T-cell (primary cell): ENCODE results near the gene MYRFL. TPM values are rescaled to one million over a fixed set of nuclear protein-coding genes. Genes with fewer than 3 reads are reported as not detected.

Source experiments
- ATAC-seq, 4 experiments: fragments of 200-7000 bp in 3 of 4; fragments of 150-1000 bp in 1 of 4; cut with Tn5 transposase; replicated peaks in 1 of 4; 1 replicate in 3 of 4; 2 replicates in 1 of 4; pipeline ENCODE4 v1.10.0; 2021; ENCODE audit warnings: moderate library complexity in 3 of 4, mild to moderate bottlenecking in 2 of 4, moderate number of reproducible peaks in 1 of 4
- CTCF ChIA-PET, 2 donors: fragments of 300-600 bp; sonication (Branson Sonifier 250); formaldehyde crosslinking; loops; one replicate each; lab custom pipeline; 2022; ENCODE audit warnings: antibody characterized with exemption in 2 of 2; lab: Charles Lee
- POLR2A ChIA-PET, 2 donors: fragments of 300-600 bp; sonication (Branson Sonifier 250); formaldehyde crosslinking; loops; one replicate each; lab custom pipeline; 2022; ENCODE audit warnings: antibody characterized with exemption in 2 of 2; lab: Charles Lee
- DNase-seq, 35 experiments: peaks; one replicate each; pipeline versions ENCODE4 v3.0.0 to v3.0.0-alpha.2; 2013 to 2023
- H3K27ac ChIP-seq: one replicate; pipeline ENCODE4 v1.5.1; 2013; ENCODE audit warnings: low read length
- H3K27me3 ChIP-seq, 2 experiments: replicated peaks in 1 of 2; 1 replicate in 1 of 2; 2 replicates in 1 of 2; pipeline versions ENCODE4 v1.6.1 to v1.7.0; 2013; ENCODE audit warnings: low read length in 1 of 2, mixed read lengths in 1 of 2; ENCODE audit not compliant: control insufficient read depth in 2 of 2, insufficient read depth in 2 of 2; ENCODE audit errors: extremely low read depth in 1 of 2
- H3K36me3 ChIP-seq, 2 donors: 1 replicate in 1 of 2; 2 replicates in 1 of 2; pipeline versions ENCODE4 v1.6.1 to v1.7.0; 2013; ENCODE audit warnings: low read length in 1 of 2; ENCODE audit not compliant: control insufficient read depth in 2 of 2, insufficient read depth in 1 of 2; ENCODE audit errors: extremely low read depth in 1 of 2
- H3K4me1 ChIP-seq, 2 experiments: 1 replicate in 1 of 2; 2 replicates in 1 of 2; pipeline versions ENCODE4 v1.6.1 to v1.7.0; 2013; ENCODE audit warnings: low read length in 2 of 2, mixed read lengths in 1 of 2; ENCODE audit not compliant: insufficient read depth in 2 of 2, control insufficient read depth in 1 of 2; ENCODE audit errors: extremely low read depth in 1 of 2
- H3K4me3 ChIP-seq, 2 donors: 1 replicate in 1 of 2; 2 replicates in 1 of 2; pipeline versions ENCODE4 v1.5.1 to v1.7.0; 2013; ENCODE audit warnings: mild to moderate bottlenecking in 2 of 2, low read length in 1 of 2, moderate library complexity in 1 of 2; ENCODE audit not compliant: control insufficient read depth in 1 of 2; ENCODE audit errors: extremely low read depth in 1 of 2
- H3K9me3 ChIP-seq: 2 replicates; pipeline ENCODE4 v1.7.0; 2013
- H3K27ac Mint-ChIP-seq, 2 donors: one replicate each; pipeline ENCODE4 v1.8.0; 2020 to 2021; ENCODE audit warnings: mild to moderate bottlenecking in 2 of 2, mixed read lengths in 2 of 2
- H3K27me3 Mint-ChIP-seq, 2 donors: one replicate each; pipeline ENCODE4 v1.8.0; 2021 to 2022; ENCODE audit warnings: mixed read lengths in 2 of 2
- H3K36me3 Mint-ChIP-seq: one replicate; pipeline ENCODE4 v1.8.0; 2021; ENCODE audit warnings: mixed read lengths
- H3K4me1 Mint-ChIP-seq, 3 donors: one replicate each; pipeline ENCODE4 v1.8.0; 2020 to 2022; ENCODE audit warnings: mixed read lengths in 3 of 3, mild to moderate bottlenecking in 1 of 3
- H3K4me3 Mint-ChIP-seq, 3 donors: one replicate each; pipeline ENCODE4 v1.8.0; 2020 to 2022; ENCODE audit warnings: mild to moderate bottlenecking in 3 of 3, mixed read lengths in 3 of 3, moderate library complexity in 3 of 3
- H3K9me3 Mint-ChIP-seq, 3 donors: one replicate each; pipeline ENCODE4 v1.8.0; 2020 to 2022; ENCODE audit warnings: mixed read lengths in 3 of 3
- WGBS: methylation state at CpG from one replicate; pipeline ENCODE4 v1.1.5; 2013; ENCODE audit warnings: missing lambda C conversion rate; ENCODE audit not compliant: insufficient coverage; 5-methylcytosine and 5-hydroxymethylcytosine counted together
- total RNA-seq, 35 experiments: library from RNA in 6 of 35; stranded (reverse) in 6 of 35; fragments of 120-200 nt in 1 of 35; gene quantifications; one replicate each; pipeline versions ENCODE4 v1.2.1 to v1.2.4 and lab custom pipeline; 2013 to 2026

The MYRFL gene
- total RNA-seq, 5 donors from 2014 or later (not counting 1 experiment from before 2014, with no cell fraction given), result not detected

DNA sequence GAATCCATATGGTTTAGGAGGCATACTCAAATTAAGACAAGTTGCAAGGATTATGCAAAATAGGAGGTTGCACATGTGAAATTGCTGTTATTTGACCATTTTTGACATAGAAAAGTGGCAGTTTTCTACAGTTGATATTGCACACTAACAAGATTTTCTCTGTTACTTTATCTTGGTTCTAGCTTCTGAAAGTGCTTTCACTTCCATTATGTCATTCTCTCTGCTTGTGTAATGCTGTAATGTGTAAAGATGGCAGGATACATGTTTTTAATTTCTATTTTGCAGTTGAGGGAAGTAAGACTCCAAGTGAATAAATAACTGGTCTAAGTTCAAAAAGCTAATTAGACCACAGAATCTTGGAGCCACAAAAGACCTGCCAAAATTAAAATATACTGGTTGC lies 60.6 kb downstream of the MYRFL start:
- ATAC-seq, result no peak
- H3K4me1 ChIP-seq, result no peaks in the 10 kb centered on the region
- no peaks in the 10 kb centered on the region for H3K36me3 ChIP-seq
- H3K27me3 ChIP-seq, result peaks cover 0 to 3% of the 10 kb centered on the region in 2 experiments
- H3K4me3 Mint-ChIP-seq, result no peak overlapping the region
- no peak overlapping the region for H3K27ac Mint-ChIP-seq
- no peaks in the 10 kb centered on the region for H3K9me3 ChIP-seq
- no peak overlapping the region for H3K27ac ChIP-seq
- ChIA-PET CTCF (interaction anchor here in 1 of 2 donors (1.7 kb wide), 1 partner anchor 691 kb away, joined by 9 read pairs; no protein-coding TSS in a partner anchor), POLR2A (no interaction called here)
- no peak overlapping the region for H3K4me3 ChIP-seq
- no peaks in the 10 kb centered on the region for H3K4me1 Mint-ChIP-seq
- H3K36me3 Mint-ChIP-seq, result no peaks in the 10 kb centered on the region
- no peak for DNase-seq
- no peaks in the 10 kb centered on the region for H3K9me3 Mint-ChIP-seq
- no peaks in the 10 kb centered on the region for H3K27me3 Mint-ChIP-seq

DNA sequence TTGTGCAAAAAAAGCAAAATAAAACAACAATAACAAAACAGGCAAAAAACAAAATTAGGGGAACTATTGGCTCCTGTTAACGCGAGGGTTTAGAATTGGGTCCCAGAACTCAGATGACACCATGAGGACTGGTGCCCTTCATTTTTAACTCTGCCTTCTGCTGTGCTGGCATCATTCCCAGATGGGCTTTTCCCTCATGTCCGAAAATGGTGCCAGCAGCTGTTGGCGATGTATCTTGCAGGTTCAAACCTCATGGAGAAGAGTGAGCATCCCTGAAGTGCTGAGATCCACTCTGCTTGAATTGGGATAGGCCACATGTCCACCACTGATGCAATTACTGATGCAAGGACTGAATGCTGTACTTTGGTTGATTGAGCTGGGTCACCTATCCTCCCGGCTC lies 61.1 kb downstream of the MYRFL start:
- no peaks in the 10 kb centered on the region for H3K9me3 ChIP-seq
- no peak overlapping the region for H3K27ac ChIP-seq
- Mint-ChIP-seq H3K27ac (no peak overlapping the region), H3K4me3 (no peak overlapping the region), H3K9me3 (no peaks in the 10 kb centered on the region), H3K4me1 (no peaks in the 10 kb centered on the region), H3K27me3 (no peaks in the 10 kb centered on the region), H3K36me3 (no peaks in the 10 kb centered on the region)
- no peak overlapping the region for H3K4me3 ChIP-seq
- H3K4me1 ChIP-seq, result no peaks in the 10 kb centered on the region
- ChIA-PET CTCF (no interaction called here), POLR2A (no interaction called here)
- H3K36me3 ChIP-seq, result no peaks in the 10 kb centered on the region
- no peak for DNase-seq
- WGBS, result 91% methylated on average over 4 of the region's 5 CpGs
- H3K27me3 ChIP-seq, result peaks cover 0 to 3% of the 10 kb centered on the region in 2 experiments
- no peak for ATAC-seq

DNA sequence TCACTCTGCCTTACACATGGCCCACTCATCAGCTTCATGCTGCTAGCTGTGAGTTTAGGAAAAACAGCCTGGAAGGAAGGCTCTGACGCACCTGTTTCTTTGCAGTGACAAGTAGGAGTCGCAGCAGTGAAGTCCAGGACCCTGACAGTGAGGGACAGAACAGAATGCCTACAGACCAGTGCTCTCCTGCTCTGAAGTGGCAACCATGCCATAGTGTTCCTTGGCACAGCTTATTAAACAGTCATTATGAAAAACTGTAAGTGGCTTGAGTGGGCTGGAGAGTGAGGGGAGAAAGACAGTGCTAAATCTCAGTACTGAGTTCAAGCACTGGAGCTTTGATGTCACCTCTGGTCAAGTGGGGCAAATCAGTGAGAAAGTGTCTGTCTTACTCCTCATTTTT lies 61.7 kb downstream of the MYRFL start:
- WGBS, result 89% methylated on average over 2 of the region's 2 CpGs
- Mint-ChIP-seq H3K27ac (no peak overlapping the region), H3K36me3 (no peaks in the 10 kb centered on the region), H3K4me3 (no peak overlapping the region), H3K9me3 (no peaks in the 10 kb centered on the region), H3K27me3 (no peaks in the 10 kb centered on the region), H3K4me1 (no peaks in the 10 kb centered on the region)
- H3K27ac ChIP-seq, result no peak overlapping the region
- H3K36me3 ChIP-seq, result no peaks in the 10 kb centered on the region
- no peak overlapping the region for H3K4me3 ChIP-seq
- POLR2A ChIA-PET, result no interaction called here
- no peaks in the 10 kb centered on the region for H3K4me1 ChIP-seq
- ATAC-seq (no peak), DNase-seq (no peak)
- CTCF ChIA-PET, result interaction anchor here in 1 of 2 donors (0.8 kb wide), 1 partner anchor 692 kb away, joined by 3 read pairs; no protein-coding TSS in a partner anchor
- peaks cover 0 to 3% of the 10 kb centered on the region in 2 experiments for H3K27me3 ChIP-seq
- H3K9me3 ChIP-seq, result no peaks in the 10 kb centered on the region

DNA sequence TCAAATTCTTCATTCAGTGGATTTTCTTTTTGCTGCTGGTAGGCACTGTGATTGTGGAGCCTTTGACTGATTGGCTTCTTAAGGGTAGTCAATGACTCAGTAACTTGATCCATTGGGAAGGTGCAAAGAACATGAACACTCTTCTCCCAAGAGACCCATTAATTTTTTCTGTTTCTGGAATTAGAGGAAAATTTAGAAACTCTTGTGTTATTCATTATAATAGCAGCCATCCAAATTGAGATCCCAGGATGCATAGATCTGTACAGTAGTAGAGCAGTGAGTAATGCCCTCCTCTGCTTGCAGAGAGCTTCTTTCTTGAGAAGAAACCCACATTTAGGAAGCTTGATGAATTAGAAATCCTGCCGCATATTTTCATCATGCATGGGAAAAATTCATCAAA lies 63.9 kb downstream of the MYRFL start:
- Histone ChIP-seq H3K9me3 (no peaks in the 10 kb centered on the region), H3K4me3 (no peak overlapping the region), H3K27me3 (peaks cover 0 to 3% of the 10 kb centered on the region in 2 experiments), H3K36me3 (no peaks in the 10 kb centered on the region), H3K27ac (no peak overlapping the region), H3K4me1 (no peaks in the 10 kb centered on the region)
- POLR2A ChIA-PET, result no interaction called here
- H3K27me3 Mint-ChIP-seq, result no peaks in the 10 kb centered on the region
- H3K36me3 Mint-ChIP-seq, result no peaks in the 10 kb centered on the region
- H3K9me3 Mint-ChIP-seq, result no peaks in the 10 kb centered on the region
- CTCF ChIA-PET, result no interaction called here
- no CpG with 5 or more reads among the region's 1 CpG for WGBS
- no peak for DNase-seq
- H3K27ac Mint-ChIP-seq, result no peak overlapping the region
- no peaks in the 10 kb centered on the region for H3K4me1 Mint-ChIP-seq
- no peak overlapping the region for H3K4me3 Mint-ChIP-seq
- no peak for ATAC-seq

DNA sequence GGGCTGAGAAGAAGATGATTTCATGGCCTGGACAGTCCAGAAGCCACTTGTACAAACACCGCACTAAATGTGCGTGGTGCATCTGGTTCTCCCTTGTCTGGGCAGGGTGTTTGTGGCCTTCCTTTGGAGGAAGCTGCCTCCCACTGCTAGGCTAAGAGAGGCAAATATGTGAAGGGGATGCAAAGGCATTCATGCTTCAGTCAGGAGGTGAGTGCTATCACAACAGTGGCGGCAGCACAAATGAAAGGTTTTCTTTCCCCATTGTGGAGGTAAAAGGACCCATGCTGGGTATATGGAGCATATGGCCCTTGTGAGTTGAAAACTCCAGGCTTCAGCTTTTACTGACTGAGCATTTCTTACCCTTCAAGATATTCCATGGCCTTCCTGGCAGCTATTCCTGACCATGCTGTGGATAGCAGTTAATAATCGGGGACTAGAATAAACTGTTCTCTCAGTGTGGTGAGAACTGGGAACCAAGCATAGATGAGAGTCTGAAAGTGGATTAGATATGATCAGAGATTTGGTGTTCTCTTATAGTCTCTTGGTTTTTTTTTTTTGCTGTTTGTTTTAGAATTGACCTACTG lies 69.9 kb downstream of the MYRFL start:
- H3K4me1 Mint-ChIP-seq, result no peaks in the 10 kb centered on the region
- H3K36me3 ChIP-seq, result no peaks in the 10 kb centered on the region
- peaks cover 0 to 4% of the 10 kb centered on the region in 2 experiments for H3K27me3 ChIP-seq
- H3K9me3 ChIP-seq, result no peaks in the 10 kb centered on the region
- no peak for ATAC-seq
- no peak overlapping the region for H3K27ac Mint-ChIP-seq
- DNase-seq, result no peak
- H3K9me3 Mint-ChIP-seq, result no peaks in the 10 kb centered on the region
- H3K27me3 Mint-ChIP-seq, result peaks cover 1 to 10% of the 10 kb centered on the region in 2 donors
- ChIA-PET CTCF (no interaction called here), POLR2A (no interaction called here)
- 100% methylated on average over 1 of the region's 4 CpGs for WGBS
- no peak overlapping the region for H3K27ac ChIP-seq
- H3K4me3 ChIP-seq, result no peak overlapping the region
- no peaks in the 10 kb centered on the region for H3K4me1 ChIP-seq
- H3K4me3 Mint-ChIP-seq, result no peak overlapping the region
- H3K36me3 Mint-ChIP-seq, result no peaks in the 10 kb centered on the region

DNA sequence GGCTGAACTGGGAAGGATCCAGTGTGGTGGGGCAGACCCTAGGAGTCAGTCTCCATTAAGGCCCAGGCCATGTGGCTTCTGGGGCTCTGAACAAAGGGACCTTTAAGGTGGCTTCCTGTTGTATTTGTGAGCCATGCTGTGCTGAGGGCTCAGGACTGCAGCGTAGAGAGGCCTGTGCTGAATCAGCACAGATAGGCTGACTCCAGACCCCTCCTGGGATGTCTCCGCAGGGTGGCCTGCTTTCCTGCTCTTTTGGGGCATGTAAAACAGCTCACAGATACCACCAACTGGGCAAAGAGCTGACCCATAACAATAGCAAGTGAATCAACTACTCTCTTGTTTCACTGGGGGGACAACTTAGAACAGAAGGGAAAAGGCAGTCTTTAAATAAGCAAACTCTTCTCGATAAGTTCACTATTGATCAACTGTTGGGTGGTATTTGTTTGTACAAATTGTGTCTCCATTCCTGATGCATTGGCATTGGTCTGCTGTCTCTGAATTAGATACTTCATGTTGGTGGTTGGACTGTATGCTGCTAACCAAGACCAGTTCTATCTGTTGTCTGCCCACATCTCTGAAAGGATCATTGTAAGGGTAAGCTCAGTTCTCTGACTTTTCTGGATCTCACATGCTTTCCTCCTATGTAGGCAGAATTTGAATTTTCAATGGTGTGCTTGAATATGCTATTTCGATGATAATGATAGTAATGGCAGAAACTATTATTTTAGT lies 71.8 kb downstream of the MYRFL start:
- CTCF ChIA-PET, result interaction anchor here (0.6 to 2.8 kb wide), 4 partner anchors 15 to 785 kb away, joined by 3 to 12 read pairs (median 5); no protein-coding TSS in a partner anchor
- whole genome bisulfite sequencing, result 89% methylated on average over 1 of the region's 4 CpGs
- no peak for ATAC-seq

More for the DNA sequence above, 71.8 kb downstream of the MYRFL start:
- H3K27ac ChIP-seq, result no peak overlapping the region
- no peaks in the 10 kb centered on the region for H3K9me3 ChIP-seq
- H3K27ac Mint-ChIP-seq, result no peak overlapping the region
- no peaks in the 10 kb centered on the region for H3K36me3 Mint-ChIP-seq
- no peaks in the 10 kb centered on the region for H3K9me3 Mint-ChIP-seq
- H3K36me3 ChIP-seq, result no peaks in the 10 kb centered on the region
- H3K4me3 Mint-ChIP-seq, result no peak overlapping the region
- no peak overlapping the region for H3K4me3 ChIP-seq
- no peaks in the 10 kb centered on the region for H3K4me1 Mint-ChIP-seq
- no peaks in the 10 kb centered on the region for H3K4me1 ChIP-seq
- H3K27me3 Mint-ChIP-seq, result peaks cover 2 to 10% of the 10 kb centered on the region in 2 donors
- no peak for DNase-seq
- POLR2A ChIA-PET, result interaction anchor here in 1 of 2 donors (0.5 kb wide), 1 partner anchor 769 kb away, joined by 3 read pairs; no protein-coding TSS in a partner anchor
- peaks cover 0 to 2% of the 10 kb centered on the region in 2 experiments for H3K27me3 ChIP-seq
